Neural progenitor cell (in vitro differentiated cells): ENCODE results near the gene GTF2F1. TPM values are rescaled to one million over a fixed set of nuclear protein-coding genes. Genes with fewer than 3 reads are reported as not detected.

Experiments
- DNase-seq: peaks from one replicate; pipeline ENCODE4 v3.0.0-alpha.2; 2016; ENCODE audit warnings: low spot score
- H2AFZ ChIP-seq: fragments of 200-600 bp; sonication (generic); replicated peaks from 2 replicates; pipeline ENCODE4 v1.6.1; 2016; ENCODE audit warnings: antibody characterized with exemption
- H3F3A ChIP-seq: fragments of 200-600 bp; sonication (generic); 2 replicates; pipeline ENCODE4 v1.6.1; 2016; ENCODE audit warnings: antibody characterized with exemption, low read depth
- H3K27ac ChIP-seq: fragments of 200-600 bp; sonication (generic); 2 replicates; pipeline ENCODE4 v1.5.1; 2016; ENCODE audit warnings: mild to moderate bottlenecking
- H3K27me3 ChIP-seq: fragments of 200-600 bp; sonication (generic); 2 replicates; pipeline ENCODE4 v1.6.1; 2016; ENCODE audit warnings: mild to moderate bottlenecking, moderate library complexity
- H3K36me3 ChIP-seq: fragments of 200-600 bp; sonication (generic); 2 replicates; pipeline ENCODE4 v1.5.1; 2016
- H3K4me1 ChIP-seq: fragments of 200-600 bp; sonication (generic); 2 replicates; pipeline ENCODE4 v1.6.1; 2016; ENCODE audit warnings: mixed run types
- H3K4me2 ChIP-seq: fragments of 200-600 bp; sonication (generic); 2 replicates; pipeline ENCODE4 v1.6.1; 2016
- H3K4me3 ChIP-seq: fragments of 200-600 bp; sonication (generic); 2 replicates; pipeline ENCODE4 v1.5.1; 2016
- H3K79me2 ChIP-seq: fragments of 200-600 bp; sonication (generic); 2 replicates; pipeline ENCODE4 v1.6.1; 2016; ENCODE audit warnings: low read depth
- H3K9ac ChIP-seq: fragments of 200-600 bp; sonication (generic); 2 replicates; pipeline ENCODE4 v1.6.1; 2016
- H3K9me3 ChIP-seq: fragments of 200-600 bp; sonication (generic); 2 replicates; pipeline ENCODE4 v1.5.1; 2016; ENCODE audit warnings: low read depth
- H4K20me1 ChIP-seq: fragments of 200-600 bp; sonication (generic); 2 replicates; pipeline ENCODE4 v1.6.1; 2016; ENCODE audit warnings: low read depth
- H3K27ac Mint-ChIP-seq: 3 replicates; pipeline ENCODE4 v1.8.0; 2021; ENCODE audit warnings: mixed read lengths
- H3K27me3 Mint-ChIP-seq: 2 replicates; pipeline ENCODE4 v1.8.0; 2022; ENCODE audit warnings: low read depth, mild to moderate bottlenecking, inconsistent platforms, moderate library complexity, mixed read lengths; ENCODE audit not compliant: insufficient read depth
- H3K36me3 Mint-ChIP-seq: 3 replicates; pipeline ENCODE4 v1.8.0; 2021; ENCODE audit warnings: mixed read lengths
- H3K4me1 Mint-ChIP-seq: 3 replicates; pipeline ENCODE4 v1.8.0; 2021; ENCODE audit warnings: mixed read lengths
- H3K4me3 Mint-ChIP-seq: 3 replicates; pipeline ENCODE4 v1.8.0; 2021; ENCODE audit warnings: mild to moderate bottlenecking, moderate library complexity, mixed read lengths
- H3K9me3 Mint-ChIP-seq: 3 replicates; pipeline ENCODE4 v1.8.0; 2020; ENCODE audit warnings: mixed read lengths
- CTCF ChIP-seq: fragments of 200-600 bp; sonication (generic); IDR thresholded peaks from 2 replicates; pipeline ENCODE4 v1.5.1; 2017; ENCODE audit warnings: antibody characterized with exemption, mild to moderate bottlenecking
- EZH2 ChIP-seq: fragments of 200-600 bp; sonication (generic); IDR thresholded peaks from 2 replicates; pipeline ENCODE4 v1.6.1; 2017; ENCODE audit warnings: antibody characterized with exemption, mild to moderate bottlenecking, moderate library complexity
- EZH2phosphoT487 ChIP-seq: fragments of 200-600 bp; sonication (generic); IDR thresholded peaks from 2 replicates; pipeline ENCODE4 v1.6.1; 2017; ENCODE audit warnings: antibody characterized with exemption
- total RNA-seq: library from RNA; depleted of rRNA; stranded (reverse); fragments of >200 nt; gene quantifications from 2 replicates; pipeline ENCODE4 v1.2.3, GENCODE V29; 2015; ENCODE audit warnings: low replicate concordance

The GTF2F1 gene
- total RNA-seq, 1 donor from 2014 or later, result 36.9 TPM

GRCh38 chr19:6414793-6415590 lies 22.0 kb upstream of the GTF2F1 start:
- TF ChIP-seq EZH2, result no peak
- TF ChIP-seq CTCF, result no peak
- no peak for TF ChIP-seq EZH2phosphoT487
- Mint-ChIP-seq H3K9me3 (no peaks in the 10 kb centered on the region), H3K27me3 (peaks cover 18% of the 10 kb centered on the region), H3K27ac (no peak overlapping the region), H3K4me3 (no peak overlapping the region), H3K4me1 (no peaks in the 10 kb centered on the region), H3K36me3 (peaks cover 13% of the 10 kb centered on the region)
- Histone ChIP-seq H3K27me3 (no peaks in the 10 kb centered on the region), H3K79me2 (peaks cover 31% of the 10 kb centered on the region), H3K4me2 (no peak overlapping the region), H3K36me3 (no peaks in the 10 kb centered on the region), H2AFZ (no peak overlapping the region), H3K27ac (no peak overlapping the region), H3F3A (peaks cover 45% of the 10 kb centered on the region), H3K4me1 (no peaks in the 10 kb centered on the region), H3K9me3 (no peaks in the 10 kb centered on the region), H4K20me1 (peaks cover 81% of the 10 kb centered on the region), H3K4me3 (no peak overlapping the region), H3K9ac (no peak overlapping the region)
- DNase-seq, result no peak

GRCh38 chr19:6413721-6414643 lies 21.0 kb upstream of the GTF2F1 start:
- Histone ChIP-seq H3K9ac (no peak overlapping the region), H2AFZ (no peak overlapping the region), H3K36me3 (no peaks in the 10 kb centered on the region), H3K79me2 (peaks cover 21% of the 10 kb centered on the region), H3K4me3 (no peak overlapping the region), H3K9me3 (no peaks in the 10 kb centered on the region), H3K27ac (no peak overlapping the region), H4K20me1 (peaks cover 71% of the 10 kb centered on the region), H3K27me3 (no peaks in the 10 kb centered on the region), H3K4me2 (no peak overlapping the region), H3F3A (peaks cover 45% of the 10 kb centered on the region), H3K4me1 (no peaks in the 10 kb centered on the region)
- Mint-ChIP-seq H3K27me3 (peaks cover 18% of the 10 kb centered on the region), H3K9me3 (no peaks in the 10 kb centered on the region), H3K36me3 (peaks cover 10% of the 10 kb centered on the region), H3K27ac (no peak overlapping the region), H3K4me3 (no peak overlapping the region), H3K4me1 (no peaks in the 10 kb centered on the region)
- TF ChIP-seq EZH2phosphoT487 (no peak), CTCF (no peak), EZH2 (no peak)
- peak; percentile 38 for DNase-seq

- Histone ChIP-seq H3F3A (peaks cover 45% of the 10 kb centered on the region), H3K9ac (no peak overlapping the region), H3K36me3 (no peaks in the 10 kb centered on the region), H3K4me1 (no peaks in the 10 kb centered on the region), H4K20me1 (peaks cover 64% of the 10 kb centered on the region), H3K4me3 (no peak overlapping the region), H2AFZ (no peak overlapping the region), H3K27me3 (no peaks in the 10 kb centered on the region), H3K9me3 (no peaks in the 10 kb centered on the region), H3K79me2 (peaks cover 14% of the 10 kb centered on the region), H3K4me2 (no peak overlapping the region), H3K27ac (peak overlapping the region; percentile 74)
- DNase-seq, result no peak
- no peak for TF ChIP-seq EZH2phosphoT487
- no peak for TF ChIP-seq CTCF
- TF ChIP-seq EZH2, result no peak
- Mint-ChIP-seq H3K4me3 (no peak overlapping the region), H3K27ac (no peak overlapping the region), H3K4me1 (no peaks in the 10 kb centered on the region), H3K36me3 (peaks cover 9% of the 10 kb centered on the region), H3K27me3 (peaks cover 17% of the 10 kb centered on the region), H3K9me3 (no peaks in the 10 kb centered on the region)
Observed at GRCh38 chr19:6413291-6413690, 20.3 kb upstream of the GTF2F1 start.
